ENCODE results near the gene CMBL. TPM values are rescaled to one million over a fixed set of nuclear protein-coding genes. Genes with fewer than 3 reads are reported as not detected.
A peak's percentile ranks its signal among the peaks of the same experiment; 100 is the strongest.

CMBL gene
- total and polyA plus RNA-seq, 2 of the 13 experiments (the other 11 are each of a cell fraction or from before 2014, with no cell fraction given), result 11.5 to 17.0 TPM

DNA sequence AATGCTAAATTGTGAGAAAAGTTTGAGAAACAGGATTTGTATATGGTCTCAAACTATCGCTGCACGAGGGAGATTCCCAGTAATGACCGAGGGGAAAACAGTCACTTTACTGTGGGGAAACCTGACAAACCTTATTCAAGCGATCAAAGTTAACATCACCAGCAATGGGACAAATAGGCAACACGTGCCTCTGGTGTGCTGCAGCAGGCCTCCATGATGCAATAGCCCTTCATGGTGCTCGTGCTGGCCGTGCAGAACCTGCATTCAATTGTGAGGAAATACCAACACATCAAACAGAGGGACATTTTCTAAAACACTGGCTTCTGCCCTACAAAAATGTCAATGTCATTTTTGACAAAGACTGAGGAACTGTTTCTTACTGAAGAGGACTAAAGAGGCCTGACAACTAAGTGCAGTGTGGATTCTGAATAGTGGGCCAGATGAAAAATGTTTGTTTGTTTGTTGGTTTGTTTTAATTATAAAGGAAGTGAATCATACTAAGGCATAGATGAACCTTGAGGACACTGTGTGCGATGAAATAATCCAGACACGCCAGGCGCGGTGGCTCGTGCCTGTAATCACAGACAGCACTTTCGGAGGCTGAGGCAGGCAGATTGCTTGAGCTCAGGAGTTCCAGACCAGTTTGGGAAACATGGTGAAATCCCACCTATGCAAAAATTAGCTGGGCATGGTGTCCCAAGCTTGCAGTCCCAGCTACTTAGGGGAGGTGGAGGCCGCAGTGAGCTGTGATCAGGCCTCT, 28.2 kb upstream of the CMBL start (continued):
- TF ChIP-seq SOX6 (IDR thresholded peaks at IDR 0.05) (no peak), SOX6 (CRISPR knock-in tag; IDR thresholded peaks at IDR 0.05) (peak; percentile 64), DMAP1 (CRISPR knock-in tag; IDR thresholded peaks at IDR 0.05) (0 out of 2 replicates have a peak, but pooled peaks have one; percentile 33), ZFY (CRISPR knock-in tag; IDR thresholded peaks at IDR 0.05) (peak; percentile 70), ETV5 (CRISPR knock-in tag; IDR thresholded peaks at IDR 0.05; ENCODE audit: borderline replicate concordance) (peak; percentile 19; the same call in 1 of the 2 replicates), MED1 (CRISPR knock-in tag; IDR thresholded peaks at IDR 0.05) (peak; percentile 55), KDM1A (CRISPR knock-in tag; IDR thresholded peaks at IDR 0.05) (no peak), CBX5 (CRISPR knock-in tag; IDR thresholded peaks at IDR 0.05; ENCODE audit: borderline replicate concordance) (0 out of 2 replicates have a peak, but pooled peaks have one; percentile 42), ZFP62 (CRISPR knock-in tag; IDR thresholded peaks at IDR 0.05) (no peak), ZNF264 (CRISPR knock-in tag; IDR thresholded peaks at IDR 0.05) (0 out of 2 replicates have a peak, but pooled peaks have one; percentile 19), ZNF12 (CRISPR knock-in tag; IDR thresholded peaks at IDR 0.05) (peak; percentile 63; the same call in 1 of the 2 replicates), SMARCE1 (IDR thresholded peaks at IDR 0.05; ENCODE audit: borderline replicate concordance) (no peak), EP300 (IDR thresholded peaks at IDR 0.05; ENCODE audit: low read depth in 2 of 2, low read length in 2 of 2) (0 out of 4 replicates have a peak, but pooled peaks of 1 of the 2 experiments have one; percentile 25), EP300 (CRISPR knock-in tag; IDR thresholded peaks at IDR 0.05; ENCODE audit: borderline replicate concordance) (0 out of 2 replicates have a peak, but pooled peaks have one; percentile 12), LCORL (IDR thresholded peaks at IDR 0.05) (no peak), LCORL (CRISPR knock-in tag; IDR thresholded peaks at IDR 0.05) (peak; percentile 55), ARID3A (IDR thresholded peaks at IDR 0.05; ENCODE audit: low read depth, low read length) (no peak), RXRA (CRISPR knock-in tag; IDR thresholded peaks at IDR 0.05) (0 out of 2 replicates have a peak, but pooled peaks have one; percentile 21), TFDP1 (CRISPR knock-in tag; IDR thresholded peaks at IDR 0.05; ENCODE audit: borderline replicate concordance) (peak; percentile 74; the same call in 1 of the 2 replicates)
- TF ChIP-seq, protein P1, sequence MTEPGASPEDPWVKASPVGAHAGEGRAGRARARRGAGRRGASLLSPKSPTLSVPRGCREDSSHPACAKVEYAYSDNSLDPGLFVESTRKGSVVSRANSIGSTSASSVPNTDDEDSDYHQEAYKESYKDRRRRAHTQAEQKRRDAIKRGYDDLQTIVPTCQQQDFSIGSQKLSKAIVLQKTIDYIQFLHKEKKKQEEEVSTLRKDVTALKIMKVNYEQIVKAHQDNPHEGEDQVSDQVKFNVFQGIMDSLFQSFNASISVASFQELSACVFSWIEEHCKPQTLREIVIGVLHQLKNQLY (CRISPR knock-in tag; IDR thresholded peaks at IDR 0.05), result peak; percentile 82
- TF ChIP-seq, protein P2, sequence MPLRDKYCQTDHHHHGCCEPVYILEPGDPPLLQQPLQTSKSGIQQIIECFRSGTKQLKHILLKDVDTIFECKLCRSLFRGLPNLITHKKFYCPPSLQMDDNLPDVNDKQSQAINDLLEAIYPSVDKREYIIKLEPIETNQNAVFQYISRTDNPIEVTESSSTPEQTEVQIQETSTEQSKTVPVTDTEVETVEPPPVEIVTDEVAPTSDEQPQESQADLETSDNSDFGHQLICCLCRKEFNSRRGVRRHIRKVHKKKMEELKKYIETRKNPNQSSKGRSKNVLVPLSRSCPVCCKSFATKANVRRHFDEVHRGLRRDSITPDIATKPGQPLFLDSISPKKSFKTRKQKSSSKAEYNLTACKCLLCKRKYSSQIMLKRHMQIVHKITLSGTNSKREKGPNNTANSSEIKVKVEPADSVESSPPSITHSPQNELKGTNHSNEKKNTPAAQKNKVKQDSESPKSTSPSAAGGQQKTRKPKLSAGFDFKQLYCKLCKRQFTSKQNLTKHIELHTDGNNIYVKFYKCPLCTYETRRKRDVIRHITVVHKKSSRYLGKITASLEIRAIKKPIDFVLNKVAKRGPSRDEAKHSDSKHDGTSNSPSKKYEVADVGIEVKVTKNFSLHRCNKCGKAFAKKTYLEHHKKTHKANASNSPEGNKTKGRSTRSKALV (CRISPR knock-in tag; IDR thresholded peaks at IDR 0.05), result 0 out of 2 replicates have a peak, but pooled peaks have one; percentile 22
- TF ChIP-seq, protein P3, sequence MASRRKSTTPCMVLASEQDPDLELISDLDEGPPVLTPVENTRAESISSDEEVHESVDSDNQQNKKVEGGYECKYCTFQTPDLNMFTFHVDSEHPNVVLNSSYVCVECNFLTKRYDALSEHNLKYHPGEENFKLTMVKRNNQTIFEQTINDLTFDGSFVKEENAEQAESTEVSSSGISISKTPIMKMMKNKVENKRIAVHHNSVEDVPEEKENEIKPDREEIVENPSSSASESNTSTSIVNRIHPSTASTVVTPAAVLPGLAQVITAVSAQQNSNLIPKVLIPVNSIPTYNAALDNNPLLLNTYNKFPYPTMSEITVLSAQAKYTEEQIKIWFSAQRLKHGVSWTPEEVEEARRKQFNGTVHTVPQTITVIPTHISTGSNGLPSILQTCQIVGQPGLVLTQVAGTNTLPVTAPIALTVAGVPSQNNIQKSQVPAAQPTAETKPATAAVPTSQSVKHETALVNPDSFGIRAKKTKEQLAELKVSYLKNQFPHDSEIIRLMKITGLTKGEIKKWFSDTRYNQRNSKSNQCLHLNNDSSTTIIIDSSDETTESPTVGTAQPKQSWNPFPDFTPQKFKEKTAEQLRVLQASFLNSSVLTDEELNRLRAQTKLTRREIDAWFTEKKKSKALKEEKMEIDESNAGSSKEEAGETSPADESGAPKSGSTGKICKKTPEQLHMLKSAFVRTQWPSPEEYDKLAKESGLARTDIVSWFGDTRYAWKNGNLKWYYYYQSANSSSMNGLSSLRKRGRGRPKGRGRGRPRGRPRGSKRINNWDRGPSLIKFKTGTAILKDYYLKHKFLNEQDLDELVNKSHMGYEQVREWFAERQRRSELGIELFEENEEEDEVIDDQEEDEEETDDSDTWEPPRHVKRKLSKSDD (CRISPR knock-in tag; IDR thresholded peaks at IDR 0.05; ENCODE audit: low read depth), result no peak

All from HepG2 (cell line).